ENCODE data around the gene SHPK. TPM values are rescaled to one million over a fixed set of nuclear protein-coding genes. Genes with fewer than 3 reads are reported as not detected.
"Not testable (repeated sequence)": the region's sequence is repeated elsewhere in the genome, so short reads cannot be mapped to it uniquely, and the experiment has no call there.

Gene SHPK
- total and polyA plus RNA-seq, 9 of the 15 experiments (the other 6 are each of a cell fraction or from before 2014, with no cell fraction given) = 2.5 to 16.3 (median 11.8) TPM

- WGBS (ENCODE audit: insufficient coverage, low coverage, missing lambda C conversion rate) = 45% methylated on average over 4 of the region's 4 CpGs
- CTCF ChIA-PET (ENCODE audit: low intra/inter-chr PET ratio) = no interaction called here
- H4K20me1 ChIP-seq (replicated peaks; ENCODE audit: control insufficient read depth, insufficient read depth, low read length) = no peaks in the 10 kb centered on the region
- H3K79me2 ChIP-seq (ENCODE audit: control insufficient read depth, insufficient read depth, low read length) = no peaks in the 10 kb centered on the region
- POLR2A ChIA-PET = interaction anchor here (0.7 kb wide), 1 partner anchor 26 kb away, joined by 3 read pairs; no protein-coding TSS in a partner anchor
- H3K4me1 ChIP-seq (replicated peaks in 1 of 2; ENCODE audit: control insufficient read depth in 2 of 2, insufficient read depth in 2 of 2, low read length in 2 of 2) = peaks cover 0 to 9% of the 10 kb centered on the region in 2 experiments; a peak in 2 of 5 replicates
- in situ Hi-C loops (cut with MboI) (no loop called here), intact Hi-C loops (cut with micrococcal nuclease) (no loop called here)
- no peak overlapping the region for H2AFZ ChIP-seq (ENCODE audit: low read depth, low read length)
- no peak for DNase-seq (ENCODE audit: extremely low read depth in 1 of 4, low spot score in 3 of 4)
- FAIRE-seq = no peak
- no peaks in the 10 kb centered on the region for H3K36me3 ChIP-seq (ENCODE audit: control insufficient read depth, insufficient read depth, low read length)
- no peak overlapping the region for H3K27ac ChIP-seq (ENCODE audit: extremely low read depth, low read depth, low read length)
- H3K4me3 ChIP-seq = no peak overlapping the region
- ATAC-seq = no peak
- TF ChIP-seq SIX5 (IDR thresholded peaks at IDR 0.05; ENCODE audit: borderline replicate concordance in 1 of 2, insufficient read depth in 1 of 2, low read depth in 1 of 2, low read length in 2 of 2) (no peak), PKNOX1 (IDR thresholded peaks at IDR 0.05) (no peak), MCM2 (IDR thresholded peaks at IDR 0.05; ENCODE audit: low read depth) (no peak), ZNF740 (CRISPR knock-in tag; IDR thresholded peaks at IDR 0.05) (no peak), ZNF740 (tag; IDR thresholded peaks at IDR 0.05) (no peak), FOSL1 (tag; conservative IDR thresholded peaks at IDR 0.05) (no peak), ZNF778 (CRISPR knock-in tag; IDR thresholded peaks at IDR 0.05) (no peak), LARP7 (IDR thresholded peaks at IDR 0.05) (no peak)
- no peak overlapping the region for H3K4me2 ChIP-seq (ENCODE audit: insufficient read depth, low read length)
- no peak overlapping the region for H3K9ac ChIP-seq (ENCODE audit: insufficient read depth in 1 of 2, low read depth in 2 of 2, low read length in 2 of 2)
- no peaks in the 10 kb centered on the region for H3K27me3 ChIP-seq (ENCODE audit: control insufficient read depth in 2 of 2, insufficient read depth in 2 of 2, low read length in 2 of 2)
- no TSS peak for BruUV-seq (replicated peaks)
- H3K9me3 ChIP-seq (replicated peaks; ENCODE audit: control insufficient read depth, insufficient read depth, low read depth, low read length) = no peaks in the 10 kb centered on the region
- peaks cover 4% of the 10 kb centered on the region for H3K9me1 ChIP-seq (ENCODE audit: control insufficient read depth, insufficient read depth, low read length)
Measured at GRCh38 chr17:3565143-3565542, 70.9 kb downstream of the SHPK start.

- H3K4me1 ChIP-seq (replicated peaks in 1 of 2; ENCODE audit: control insufficient read depth in 2 of 2, insufficient read depth in 2 of 2, low read length in 2 of 2); H3K4me2 ChIP-seq (ENCODE audit: insufficient read depth, low read length); CTCF ChIA-PET (ENCODE audit: low intra/inter-chr PET ratio); H3K9me3 ChIP-seq (replicated peaks; ENCODE audit: control insufficient read depth, insufficient read depth, low read depth, low read length); FAIRE-seq; H3K27ac ChIP-seq (ENCODE audit: extremely low read depth, low read depth, low read length); H2AFZ ChIP-seq (ENCODE audit: low read depth, low read length); H3K4me3 ChIP-seq; BruUV-seq (replicated peaks); in situ Hi-C loops (cut with MboI); H3K27me3 ChIP-seq (ENCODE audit: control insufficient read depth in 2 of 2, insufficient read depth in 2 of 2, low read length in 2 of 2); intact Hi-C loops (cut with micrococcal nuclease); H3K36me3 ChIP-seq (ENCODE audit: control insufficient read depth, insufficient read depth, low read length); POLR2A ChIA-PET; DNase-seq (ENCODE audit: extremely low read depth in 1 of 4, low spot score in 3 of 4); H3K9me1 ChIP-seq (ENCODE audit: control insufficient read depth, insufficient read depth, low read length); ATAC-seq; H3K79me2 ChIP-seq (ENCODE audit: control insufficient read depth, insufficient read depth, low read length); H4K20me1 ChIP-seq (replicated peaks; ENCODE audit: control insufficient read depth, insufficient read depth, low read length); H3K9ac ChIP-seq (ENCODE audit: insufficient read depth in 1 of 2, low read depth in 2 of 2, low read length in 2 of 2): not testable (repeated sequence)
- WGBS (ENCODE audit: insufficient coverage, low coverage, missing lambda C conversion rate) = 73% methylated on average over 6 of the region's 28 CpGs
Measured at GRCh38 chr17:3564241-3564640, 71.8 kb downstream of the SHPK start.

All from K562 (cell line).